Measurements from ENCODE around the gene ARHGAP32. TPM values are rescaled to one million over a fixed set of nuclear protein-coding genes. Genes with fewer than 3 reads are reported as not detected.

ARHGAP32 gene
- polyA plus RNA-seq, 1 of the 3 experiments (the other 2 are of a cell fraction): 4.8 TPM

DNA sequence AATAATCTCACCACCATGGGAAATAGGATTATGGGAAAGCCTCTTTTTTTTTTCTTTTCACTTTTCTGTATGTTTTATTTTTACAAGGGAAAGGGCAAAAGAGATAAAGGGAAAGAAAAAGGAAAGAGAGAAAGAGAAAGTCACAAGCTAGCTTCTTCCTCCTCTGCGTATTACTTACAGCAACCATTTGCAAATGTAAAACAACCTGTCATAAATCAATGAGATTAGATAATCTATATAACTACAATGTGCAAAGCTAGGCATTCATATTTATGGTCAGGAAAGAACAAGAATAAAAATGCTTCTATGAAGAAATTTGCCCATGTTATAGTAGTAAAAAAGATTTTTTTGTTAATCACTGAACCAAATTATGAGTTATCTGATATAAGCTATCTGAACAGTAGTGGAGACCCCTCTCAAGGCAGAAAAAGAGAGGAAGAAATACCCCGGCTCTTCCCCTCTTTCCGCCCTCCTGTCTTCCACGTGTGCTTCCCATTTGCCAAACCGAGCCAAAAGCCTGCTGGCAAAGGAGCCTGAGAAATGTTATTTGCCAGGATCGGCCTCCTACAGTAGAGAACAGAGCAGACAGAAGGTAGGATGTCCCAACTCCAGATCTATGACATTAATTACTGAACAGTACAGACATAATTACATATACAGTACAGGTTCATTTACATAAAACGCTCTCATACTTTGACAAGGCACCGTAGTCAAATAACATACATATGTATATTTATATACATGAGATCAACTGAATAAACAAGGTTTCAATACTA is 50.2 kb downstream of the ARHGAP32 start:
- TF ChIP-seq TCF12 (IDR thresholded peaks at IDR 0.05) (0 out of 2 replicates have a peak, but pooled peaks have one; percentile 4), EZH2phosphoT487 (IDR thresholded peaks at IDR 0.05; ENCODE audit: borderline replicate concordance, low read depth) (no peak), SMC3 (IDR thresholded peaks at IDR 0.05; ENCODE audit: low read depth, low read length) (no peak), PBX3 (IDR thresholded peaks at IDR 0.05) (no peak)
- Histone ChIP-seq H3K79me2 (ENCODE audit: insufficient read depth) (peaks cover 47% of the 10 kb centered on the region), H3K9me2 (no peaks in the 10 kb centered on the region), H3K4me1 (ENCODE audit: control insufficient read depth in 1 of 2, insufficient read depth in 2 of 2, low read depth in 1 of 2, low read length in 1 of 2) (peaks cover 5 to 34% of the 10 kb centered on the region in 2 experiments; a peak in 3 of 4 replicates), H4K20me1 (ENCODE audit: insufficient read depth) (no peaks in the 10 kb centered on the region), H3K27ac (ENCODE audit: low read depth in 2 of 2, low read length in 1 of 2) (peak overlapping the region in 1 of 2 experiments; percentile 95; a peak in 2 of 4 replicates), H3K27me3 (ENCODE audit: insufficient read depth) (no peaks in the 10 kb centered on the region), H3K9me3 (no peaks in the 10 kb centered on the region), H3K4me2 (peak overlapping the region; percentile 27), H2AFZ (ENCODE audit: low read depth) (no peak overlapping the region; the same call in 1 of the 2 replicates), H3F3A (replicated peaks; ENCODE audit: insufficient read depth) (peaks cover 22% of the 10 kb centered on the region), H3K36me3 (replicated peaks in 1 of 2; ENCODE audit: control insufficient read depth in 1 of 2, insufficient read depth in 2 of 2, low read length in 1 of 2) (peaks cover 0 to 4% of the 10 kb centered on the region in 2 experiments), H3K4me3 (ENCODE audit: low read depth in 2 of 2, low read length in 1 of 2) (no peak overlapping the region; a peak in 1 of 4 replicates), H3K9ac (peak overlapping the region; percentile 75; the same call in 1 of the 2 replicates)
- 75% methylated on average over 8 of the region's 8 CpGs for WGBS (ENCODE audit: low lambda C conversion rate)
- ChIA-PET CTCF (no interaction called here), POLR2A (no interaction called here)
- no peak for DNase-seq

DNA sequence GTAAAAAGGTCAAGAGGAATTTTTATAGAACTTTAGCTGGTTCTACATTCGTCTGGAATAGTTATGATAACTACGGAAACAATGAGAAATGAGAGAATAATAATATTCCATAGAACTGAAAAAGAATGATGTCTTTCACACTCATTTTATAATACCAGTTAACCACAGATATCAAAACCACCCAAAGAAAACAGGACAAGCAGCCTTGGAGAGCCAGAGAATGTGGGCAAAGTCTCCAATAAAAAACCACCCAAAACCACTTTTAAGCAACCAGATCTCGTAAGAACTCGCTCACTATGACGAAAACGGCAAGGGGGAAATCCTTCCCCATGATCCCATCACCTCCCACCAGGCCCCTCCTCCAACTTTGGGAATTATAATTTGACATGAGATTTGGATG is 60.8 kb downstream of the ARHGAP32 start:
- POLR2A ChIA-PET: no interaction called here
- no peak overlapping the region for H3K9ac ChIP-seq
- H3K9me2 ChIP-seq: no peaks in the 10 kb centered on the region
- no peaks in the 10 kb centered on the region; a peak in 1 of 4 replicates for H3K4me1 ChIP-seq (ENCODE audit: control insufficient read depth in 1 of 2, insufficient read depth in 2 of 2, low read depth in 1 of 2, low read length in 1 of 2)
- CTCF ChIA-PET: no interaction called here
- H3K4me2 ChIP-seq: no peak overlapping the region
- no peaks in the 10 kb centered on the region for H3K27me3 ChIP-seq (ENCODE audit: insufficient read depth)
- peaks cover 28% of the 10 kb centered on the region for H3K79me2 ChIP-seq (ENCODE audit: insufficient read depth)
- H3F3A ChIP-seq (replicated peaks; ENCODE audit: insufficient read depth): no peaks in the 10 kb centered on the region
- H3K4me3 ChIP-seq (ENCODE audit: low read depth in 2 of 2, low read length in 1 of 2): no peak overlapping the region
- peaks cover 7% of the 10 kb centered on the region; the same call in 1 of the 2 replicates for H3K9me3 ChIP-seq
- no peaks in the 10 kb centered on the region for H4K20me1 ChIP-seq (ENCODE audit: insufficient read depth)
- no peaks in the 10 kb centered on the region for H3K36me3 ChIP-seq (replicated peaks in 1 of 2; ENCODE audit: control insufficient read depth in 1 of 2, insufficient read depth in 2 of 2, low read length in 1 of 2)
- H2AFZ ChIP-seq (ENCODE audit: low read depth): no peak overlapping the region
- DNase-seq: no peak
- no peak overlapping the region for H3K27ac ChIP-seq (ENCODE audit: low read depth in 2 of 2, low read length in 1 of 2)
- TF ChIP-seq EP300 (IDR thresholded peaks at IDR 0.05; ENCODE audit: borderline replicate concordance in 1 of 2, low read depth in 1 of 2, low read length in 1 of 2) (no peak), NFIC (IDR thresholded peaks at IDR 0.05; ENCODE audit: borderline replicate concordance) (no peak), SIN3A (IDR thresholded peaks at IDR 0.05; ENCODE audit: borderline replicate concordance, low read depth, low read length) (no peak), PBX3 (IDR thresholded peaks at IDR 0.05) (no peak), POLR2AphosphoS5 (IDR thresholded peaks at IDR 0.05; ENCODE audit: low read depth, low read length) (no peak), CTCF (IDR thresholded peaks at IDR 0.05) (no peak), MEF2A (IDR thresholded peaks at IDR 0.05; ENCODE audit: borderline replicate concordance, low read depth) (no peak), RXRA (IDR thresholded peaks at IDR 0.05; ENCODE audit: borderline replicate concordance, low read depth) (no peak), ELF1 (IDR thresholded peaks at IDR 0.05) (no peak), RAD21 (IDR thresholded peaks at IDR 0.05; ENCODE audit: low read length) (no peak), USF2 (IDR thresholded peaks at IDR 0.05; ENCODE audit: borderline replicate concordance, low read depth, low read length) (no peak), REST (IDR thresholded peaks at IDR 0.05; ENCODE audit: low read depth, low read length) (no peak)
- TF ChIP-seq, protein P1, sequence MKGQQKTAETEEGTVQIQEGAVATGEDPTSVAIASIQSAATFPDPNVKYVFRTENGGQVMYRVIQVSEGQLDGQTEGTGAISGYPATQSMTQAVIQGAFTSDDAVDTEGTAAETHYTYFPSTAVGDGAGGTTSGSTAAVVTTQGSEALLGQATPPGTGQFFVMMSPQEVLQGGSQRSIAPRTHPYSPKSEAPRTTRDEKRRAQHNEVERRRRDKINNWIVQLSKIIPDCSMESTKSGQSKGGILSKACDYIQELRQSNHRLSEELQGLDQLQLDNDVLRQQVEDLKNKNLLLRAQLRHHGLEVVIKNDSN (IDR thresholded peaks at IDR 0.05; ENCODE audit: borderline replicate concordance, low read depth): no peak
- WGBS (ENCODE audit: low lambda C conversion rate): 97% methylated on average over 6 of the region's 6 CpGs
